Measurements from ENCODE around the gene ARHGEF38.
A peak's percentile ranks its signal among the peaks of the same experiment; 100 is the strongest.

Gene ARHGEF38

GRCh38 chr4:105551965-105552746, at the start of gene ARHGEF38:
TSS of gene ARHGEF38 (plus strand) at chr4:105552620. CDS start at chr4:105552766, 146 bp downstream.
- DNase-seq, result no peak

- no peak for DNase-seq
Observed at GRCh38 chr4:105503484-105503883, 48.9 kb upstream of the ARHGEF38 start.

DNA sequence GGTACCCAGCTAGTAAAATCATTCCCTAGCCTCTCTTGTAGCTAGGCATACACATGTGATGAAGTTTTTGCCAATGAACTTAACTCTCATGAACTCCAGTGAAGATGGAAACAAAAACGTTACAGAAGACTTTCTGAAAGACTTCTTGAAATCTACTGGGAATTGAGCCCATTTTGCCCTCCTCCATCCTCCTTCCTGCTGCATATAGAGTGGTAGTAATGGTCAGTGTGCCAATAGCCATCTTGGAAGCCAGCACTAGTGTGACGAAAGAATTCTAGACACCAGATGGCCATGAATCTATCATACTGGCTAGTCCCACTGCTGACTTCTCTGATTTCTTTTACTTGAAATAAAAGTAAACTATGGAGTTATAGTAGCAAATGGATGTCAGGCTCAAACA, 47.7 kb upstream of the ARHGEF38 start:
- no peak for DNase-seq

DNA sequence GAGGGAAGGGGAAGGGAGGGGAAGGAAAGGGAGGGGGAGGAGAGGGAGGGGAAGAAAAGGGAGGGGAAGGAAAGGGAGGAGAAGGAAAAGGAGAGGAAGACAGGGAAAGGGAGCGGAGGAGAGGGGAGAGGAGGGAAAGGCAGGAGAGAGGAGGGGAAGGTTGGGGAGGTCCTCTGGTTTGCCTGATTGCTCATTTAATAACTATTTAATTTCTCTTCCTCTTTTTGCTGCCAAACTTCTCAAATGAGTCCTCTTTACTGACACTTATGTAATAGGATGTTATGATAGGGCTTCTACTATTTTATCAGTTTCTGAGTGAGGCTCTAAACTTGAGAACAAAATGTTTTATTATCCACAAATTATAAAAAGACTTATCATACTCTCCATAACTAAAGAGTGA, 43.1 kb upstream of the ARHGEF38 start:
- DNase-seq, result peak; percentile 27

GRCh38 chr4:105509714-105510113, 42.7 kb upstream of the ARHGEF38 start:
- no peak for DNase-seq

DNA sequence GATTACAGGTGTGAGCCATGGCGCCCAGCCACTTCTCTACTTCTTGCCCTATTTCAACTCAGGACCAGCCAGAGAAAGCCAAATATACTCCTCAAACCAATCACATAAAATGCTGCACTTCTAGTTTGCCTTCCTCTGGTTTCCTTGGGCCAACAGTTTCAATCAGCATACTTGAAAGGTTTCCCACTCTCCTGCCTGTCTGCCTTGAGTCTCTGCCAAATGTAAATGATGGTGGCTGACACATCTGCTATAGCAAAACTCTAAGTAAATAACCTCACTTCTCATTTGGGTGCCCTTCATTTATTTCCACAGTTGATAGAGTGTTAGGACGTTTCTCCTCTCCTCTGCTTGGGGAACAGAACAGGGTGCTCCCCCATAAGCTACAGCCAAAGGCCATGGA, 42.2 kb upstream of the ARHGEF38 start:
- no peak for DNase-seq

DNA sequence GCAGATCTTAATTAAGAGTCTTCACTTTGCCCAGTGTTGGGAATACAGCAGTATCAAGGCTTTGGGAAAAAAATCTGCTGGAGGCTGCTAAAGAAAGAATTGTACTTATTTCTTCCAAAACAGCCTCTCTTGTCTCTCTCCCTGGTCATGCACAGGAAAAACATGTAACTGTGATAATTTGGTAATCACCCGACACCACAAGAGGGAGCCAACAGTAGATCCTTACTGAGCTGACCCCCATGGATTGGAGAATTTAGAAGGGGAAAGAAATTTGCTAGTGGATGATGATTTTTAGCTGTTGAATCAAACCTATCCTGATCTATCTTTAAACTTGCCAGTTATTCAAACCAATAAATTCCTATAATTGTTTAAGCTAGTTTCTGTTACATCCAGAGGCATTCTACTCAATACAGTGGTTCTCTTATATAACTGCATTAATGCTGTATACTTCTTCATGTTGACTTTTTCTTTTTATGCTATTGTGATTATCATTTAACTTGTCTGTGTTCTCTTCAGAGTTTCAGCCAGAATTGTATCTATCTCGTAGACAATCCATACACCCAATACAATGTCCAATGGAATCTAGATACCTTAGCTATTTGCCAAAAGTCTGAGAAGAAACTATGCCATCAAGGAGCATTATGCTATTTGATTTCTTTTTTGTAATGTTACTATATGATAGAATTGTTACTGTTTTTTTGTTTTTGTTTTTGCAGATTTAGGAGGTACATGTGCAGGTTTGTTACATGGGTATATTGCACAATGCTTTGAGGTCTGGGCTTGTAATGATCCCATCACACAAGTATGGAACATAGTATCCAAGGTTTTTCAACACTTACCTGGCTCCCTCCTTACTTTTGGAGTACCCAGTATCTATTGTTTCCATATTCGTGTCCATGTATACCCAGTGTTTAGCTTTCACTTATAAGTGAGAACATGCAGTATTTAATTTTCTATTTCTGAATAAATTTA, 31.3 kb upstream of the ARHGEF38 start:
- DNase-seq, result no peak

DNA sequence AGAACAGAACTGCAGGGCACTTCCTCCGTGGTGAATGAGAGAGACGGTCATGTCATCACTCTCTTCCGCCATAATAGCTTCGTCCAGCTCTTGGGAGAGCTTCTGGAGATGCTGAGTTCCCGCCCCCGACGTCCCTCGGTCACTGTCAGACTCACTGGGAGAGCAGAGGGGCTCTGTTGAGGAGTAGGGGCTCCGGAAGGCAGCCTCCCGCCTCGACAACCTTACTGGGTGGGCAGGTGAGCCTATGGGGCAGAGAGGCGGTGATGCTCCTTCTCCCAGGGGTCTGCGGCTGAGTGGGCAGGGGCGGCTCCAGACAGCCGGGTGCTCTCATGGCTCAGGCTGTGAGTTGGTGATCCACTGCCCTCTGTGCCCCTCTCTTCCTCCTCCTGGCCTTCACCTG, 25.8 kb upstream of the ARHGEF38 start:
- DNase-seq, result no peak

DNA sequence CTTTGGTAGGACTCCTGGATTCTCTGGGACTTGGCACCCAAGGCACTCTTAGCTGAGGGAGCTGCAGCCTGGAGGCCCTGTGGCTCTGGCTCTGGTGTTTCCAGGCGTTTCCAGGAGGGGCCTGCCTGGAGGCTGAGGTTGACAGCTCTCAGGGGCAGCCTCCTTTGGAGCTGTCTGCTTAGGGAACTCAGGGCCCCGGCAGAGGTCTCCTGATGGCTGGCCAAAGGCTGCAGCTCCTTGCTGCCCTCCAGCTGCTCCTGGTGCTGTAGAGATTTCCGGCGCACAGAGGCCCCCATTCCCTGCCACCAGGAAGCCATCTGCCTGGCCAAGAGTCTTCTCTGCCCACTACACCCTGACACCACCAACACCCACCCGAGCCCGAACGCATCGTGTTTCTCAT, 25.3 kb upstream of the ARHGEF38 start:
- DNase-seq, result no peak

- no peak for DNase-seq
Observed at GRCh38 chr4:105536601-105537000, 15.8 kb upstream of the ARHGEF38 start.

DNA sequence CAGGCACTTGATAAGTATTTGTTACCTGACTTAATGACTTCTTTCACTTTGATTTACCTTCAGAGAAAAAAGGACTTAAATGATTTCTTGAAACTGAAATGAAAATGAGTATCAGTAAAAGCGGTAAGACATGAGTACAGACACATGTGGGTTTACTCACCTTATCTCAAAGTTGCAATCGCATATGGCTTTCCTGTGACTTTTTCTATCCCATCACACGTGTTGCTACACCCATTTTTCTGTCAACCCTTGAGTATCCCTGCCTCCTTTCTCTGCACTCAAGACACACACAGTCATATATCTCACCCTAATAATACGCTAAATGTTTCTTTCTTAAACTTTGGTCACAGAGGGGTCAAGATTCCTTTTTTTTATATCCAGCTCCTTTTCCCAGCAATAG, 11.0 kb upstream of the ARHGEF38 start:
- no peak for DNase-seq

DNA sequence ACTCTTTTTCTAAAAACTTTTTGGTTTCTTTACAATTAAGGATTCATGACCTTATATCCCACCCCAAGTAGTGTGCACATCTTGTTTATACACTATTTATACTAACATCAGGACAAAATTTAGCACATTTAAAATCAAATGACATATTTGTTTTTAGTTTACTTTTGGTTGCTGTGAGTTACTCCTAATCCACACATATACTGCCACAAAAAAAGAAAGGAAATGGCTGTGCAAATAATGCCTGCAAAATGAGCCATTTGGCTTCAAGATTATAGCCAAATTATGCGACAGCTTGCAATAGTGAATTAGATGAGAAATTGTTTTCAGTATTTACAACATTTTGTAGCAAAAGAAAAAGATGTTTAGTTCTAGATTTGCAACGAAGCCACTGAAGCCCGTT, 10.4 kb upstream of the ARHGEF38 start:
- no peak for DNase-seq

DNA sequence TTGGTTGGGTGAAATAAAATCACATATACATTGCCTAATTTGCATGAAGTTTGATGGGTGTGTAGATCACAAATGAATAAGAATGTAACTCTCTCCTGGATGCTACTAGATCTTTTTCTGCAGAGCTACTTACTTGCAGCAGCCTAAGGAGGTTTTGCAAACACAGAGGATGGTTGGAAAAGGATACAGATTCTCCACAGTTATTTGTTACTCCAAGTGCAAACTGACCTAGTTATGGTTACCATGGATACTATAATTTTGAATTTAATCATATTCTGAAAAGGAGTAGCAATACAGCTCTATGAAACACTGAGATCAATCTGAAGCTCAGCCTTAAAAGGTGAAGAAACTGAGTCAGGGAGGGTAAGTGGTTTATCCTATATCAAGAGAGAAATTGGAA, 9.1 kb upstream of the ARHGEF38 start:
- no peak for DNase-seq

DNA sequence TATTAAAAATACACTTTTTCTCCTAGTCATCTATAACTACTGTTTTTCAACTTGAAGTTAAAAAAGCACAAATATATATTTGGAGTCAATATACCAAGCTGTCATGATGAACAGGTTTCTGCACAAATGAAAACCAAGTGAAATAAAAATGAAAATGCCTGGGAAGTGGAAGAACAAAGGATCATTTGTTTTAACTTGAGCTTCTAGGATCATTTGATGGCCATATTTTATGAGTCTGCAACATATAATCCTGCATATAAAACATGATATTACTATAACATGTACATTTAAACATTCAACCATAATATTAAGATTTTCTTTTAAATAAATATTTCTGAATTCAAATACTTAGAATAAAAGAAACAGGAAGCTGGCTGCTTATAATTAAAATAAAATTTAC, 8.5 kb upstream of the ARHGEF38 start:
- no peak for DNase-seq

GRCh38 chr4:105544520-105545286, 7.7 kb upstream of the ARHGEF38 start:
- no peak for DNase-seq

- DNase-seq, result no peak
Observed at GRCh38 chr4:105546086-105546485, 6.3 kb upstream of the ARHGEF38 start.

GRCh38 chr4:105547769-105548168, 4.7 kb upstream of the ARHGEF38 start:
- DNase-seq, result no peak

- DNase-seq, result no peak
Observed at GRCh38 chr4:105548483-105548882, 3.9 kb upstream of the ARHGEF38 start.

DNA sequence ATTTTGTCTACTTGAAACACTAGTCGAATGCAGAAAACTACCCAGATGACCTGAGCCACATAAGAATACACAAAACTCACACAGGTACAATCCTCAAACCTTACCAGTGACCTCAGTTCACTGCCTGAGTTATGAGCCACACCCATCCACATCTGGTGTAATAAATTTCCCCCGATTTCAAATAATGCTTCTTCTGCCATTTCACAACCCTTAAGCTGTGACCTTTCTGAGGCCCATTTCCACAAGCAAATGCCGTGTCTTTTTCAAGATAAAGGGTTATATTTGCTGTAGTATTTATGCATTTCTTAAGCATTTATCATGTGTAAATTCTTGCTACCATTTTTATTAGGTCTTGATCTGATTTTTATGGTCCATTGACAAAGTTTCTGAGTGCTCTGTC, 1.8 kb upstream of the ARHGEF38 start:
- no peak for DNase-seq

GRCh38 chr4:105555409-105555808, 3.0 kb downstream of the ARHGEF38 start:
- no peak for DNase-seq

- DNase-seq, result no peak
Observed at GRCh38 chr4:105556206-105556605, 3.8 kb downstream of the ARHGEF38 start.

- DNase-seq, result no peak
Observed at GRCh38 chr4:105558277-105558676, 5.9 kb downstream of the ARHGEF38 start.

DNA sequence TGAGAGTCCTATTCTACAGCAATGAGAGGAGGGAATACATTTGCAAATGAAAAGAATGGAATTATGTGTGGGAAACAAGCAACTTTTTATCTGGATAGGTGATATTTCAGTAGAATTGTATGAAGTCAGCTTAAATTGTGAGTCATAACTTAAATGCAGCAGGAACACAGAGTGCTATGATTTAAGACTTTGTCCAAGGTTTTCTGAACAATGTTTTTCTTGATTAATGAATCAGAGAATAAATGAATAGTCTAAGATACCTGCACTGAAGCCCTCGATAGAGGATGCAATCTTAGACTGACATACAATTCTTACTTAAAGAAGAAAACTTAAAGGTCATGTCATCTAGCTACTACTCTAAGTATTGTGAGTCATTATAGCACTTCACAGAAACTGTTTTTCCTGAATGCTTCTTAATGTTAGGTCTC, 8.0 kb downstream of the ARHGEF38 start:
- no peak for DNase-seq
